NCI-H2227 (cell line): Measurements from ENCODE around the gene ZFAND6.
"Not testable (repeated sequence)": the region's sequence is repeated elsewhere in the genome, so short reads cannot be mapped to it uniquely, and the experiment has no call there.

ENCODE experiments used
- DNase-seq: peaks from one replicate; lab custom pipeline; 2025; ENCODE audit not compliant: unreplicated experiment; lab: John Stamatoyannopoulos, UW

ZFAND6 gene

DNA sequence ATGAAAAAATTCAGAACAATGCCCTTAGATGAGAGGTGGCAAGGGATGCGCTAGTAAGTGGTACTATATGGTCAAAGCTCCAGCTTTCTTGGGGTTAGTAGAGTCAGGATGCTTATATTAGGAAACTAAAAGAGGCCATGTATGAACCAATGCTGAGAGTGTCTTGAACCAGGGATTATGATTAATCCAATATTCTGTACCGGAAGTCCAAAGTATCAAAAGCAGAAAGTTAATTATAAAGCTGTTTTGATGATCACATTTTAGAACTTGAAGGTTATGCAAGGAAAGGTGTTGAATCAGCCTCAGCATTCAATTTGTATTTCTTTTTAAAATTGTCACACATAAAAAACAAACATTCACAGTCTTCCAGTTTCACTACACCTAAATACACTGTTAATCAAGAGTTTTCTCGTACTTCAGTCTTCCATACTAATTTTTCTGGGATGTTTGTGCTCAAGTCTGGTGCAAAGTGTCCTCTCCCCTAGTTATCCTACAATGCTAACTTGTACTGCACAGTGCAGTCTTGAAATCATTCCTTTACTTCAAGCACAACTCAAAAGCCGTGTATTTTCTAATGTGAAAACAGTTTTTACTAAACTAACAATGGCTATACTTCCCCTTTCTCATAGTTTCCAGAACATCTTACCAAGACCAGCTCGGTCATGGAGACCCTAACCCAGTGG lies 82.6 kb downstream of the ZFAND6 start:
- DNase-seq = no peak

- no peak for DNase-seq
Observed at GRCh38 chr15:80142646-80143045, 83.2 kb downstream of the ZFAND6 start.

- DNase-seq = no peak
Observed at GRCh38 chr15:80151148-80151547, 91.7 kb downstream of the ZFAND6 start.

- DNase-seq = no peak
Observed at GRCh38 chr15:80151576-80151975, 92.1 kb downstream of the ZFAND6 start.

- DNase-seq = peak; percentile 77
Observed at GRCh38 chr15:80152180-80152895, 92.9 kb downstream of the ZFAND6 start.

GRCh38 chr15:80152896-80153876 lies 93.7 kb downstream of the ZFAND6 start, which contains the start of gene FAH:
Gene FAH, plus strand, starts transcription at chr15:80152999. Its CDS starts 56 bp downstream, at chr15:80153055.
- DNase-seq = peak; percentile 63

DNA sequence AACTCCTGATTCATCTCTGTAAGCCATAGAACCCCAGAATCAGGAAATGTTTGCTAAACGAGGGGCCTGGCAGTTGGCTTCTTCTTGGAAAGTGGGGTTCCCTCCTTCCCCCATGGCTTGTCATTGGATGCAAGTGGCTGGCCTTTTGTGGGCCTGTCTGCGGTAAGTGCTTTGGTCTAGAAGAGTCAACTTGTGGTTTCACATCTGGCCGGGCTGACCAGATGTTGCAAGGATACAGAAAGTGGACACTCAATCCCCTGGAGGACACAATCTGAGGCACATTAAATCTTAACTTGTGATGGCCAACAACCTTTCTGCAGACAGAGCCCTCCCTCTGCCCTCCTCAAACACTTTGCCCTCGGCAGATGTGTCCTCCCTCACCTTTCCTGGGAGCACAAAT lies 94.4 kb downstream of the ZFAND6 start:
- DNase-seq = no peak

DNA sequence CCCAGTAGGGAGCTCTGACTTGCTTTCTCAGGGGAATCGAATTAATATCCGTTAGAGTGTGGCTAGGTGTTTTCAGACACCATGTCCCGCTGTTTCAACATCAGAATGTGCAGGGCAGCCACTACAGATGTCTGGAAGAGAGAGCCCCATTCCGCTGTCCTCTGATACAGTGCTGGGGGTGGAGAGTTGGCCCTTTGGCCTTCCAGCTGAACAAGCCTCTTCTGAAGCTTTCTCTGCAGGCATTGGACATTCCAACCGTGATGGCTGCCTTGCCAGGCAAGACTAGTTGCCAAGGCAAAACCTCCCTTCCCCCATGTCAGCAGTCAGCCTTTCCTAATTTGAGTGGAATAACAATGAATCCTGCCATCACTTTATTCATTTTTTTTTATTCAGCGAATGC lies 94.9 kb downstream of the ZFAND6 start:
- DNase-seq = peak; percentile 21

DNA sequence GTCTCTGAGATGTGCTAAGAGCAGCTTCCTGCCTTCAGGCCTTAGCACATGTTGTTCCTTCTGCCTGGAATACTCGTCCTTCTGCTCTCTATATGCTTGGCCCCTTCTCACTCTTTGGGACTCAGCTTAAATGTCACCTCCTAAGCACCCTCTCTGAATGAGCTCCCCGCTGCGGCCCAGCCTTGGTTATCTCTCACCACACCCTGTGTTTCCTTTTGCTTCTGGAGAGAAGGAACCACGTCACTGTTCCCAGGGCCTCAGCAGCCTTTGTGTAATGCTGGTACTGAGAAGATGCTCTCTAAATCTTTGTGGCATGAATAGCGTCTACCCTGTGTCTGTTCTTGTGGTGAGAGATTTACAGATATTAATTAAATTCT lies 95.5 kb downstream of the ZFAND6 start:
- DNase-seq = no peak

- DNase-seq = not testable (repeated sequence)
Observed at GRCh38 chr15:80155378-80156175, 96.1 kb downstream of the ZFAND6 start.

DNA sequence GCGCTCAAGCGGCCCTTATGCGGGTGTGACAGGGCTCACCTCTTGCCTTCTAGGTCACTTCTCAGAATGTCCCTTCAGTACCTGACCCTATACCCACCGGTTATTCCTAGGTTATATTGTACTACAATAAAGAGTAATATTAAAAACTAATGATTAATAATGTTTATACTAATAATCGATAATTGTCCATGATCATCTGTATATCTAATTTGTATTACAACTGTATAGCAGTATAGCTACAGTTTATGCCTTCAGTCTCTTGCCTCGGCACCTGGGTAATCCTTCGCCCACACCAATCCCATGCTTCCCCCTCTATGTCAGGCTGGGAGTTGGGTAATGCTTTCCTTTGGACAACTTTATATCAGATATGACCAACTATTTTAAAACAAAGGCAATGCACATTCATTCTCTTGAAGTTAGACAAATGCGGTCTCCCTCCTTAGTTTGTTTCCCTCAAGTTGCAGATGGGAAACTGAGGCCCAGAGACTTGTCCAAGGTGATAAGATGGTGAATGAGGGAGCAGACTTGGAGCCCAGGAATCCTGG lies 96.8 kb downstream of the ZFAND6 start:
- no peak for DNase-seq

- DNase-seq = no peak
Observed at GRCh38 chr15:80157215-80157614, 97.7 kb downstream of the ZFAND6 start.

GRCh38 chr15:80159301-80159700 lies 99.8 kb downstream of the ZFAND6 start:
- DNase-seq = no peak

GRCh38 chr15:80159811-80160569 lies 100.5 kb downstream of the ZFAND6 start:
- DNase-seq = no peak

DNA sequence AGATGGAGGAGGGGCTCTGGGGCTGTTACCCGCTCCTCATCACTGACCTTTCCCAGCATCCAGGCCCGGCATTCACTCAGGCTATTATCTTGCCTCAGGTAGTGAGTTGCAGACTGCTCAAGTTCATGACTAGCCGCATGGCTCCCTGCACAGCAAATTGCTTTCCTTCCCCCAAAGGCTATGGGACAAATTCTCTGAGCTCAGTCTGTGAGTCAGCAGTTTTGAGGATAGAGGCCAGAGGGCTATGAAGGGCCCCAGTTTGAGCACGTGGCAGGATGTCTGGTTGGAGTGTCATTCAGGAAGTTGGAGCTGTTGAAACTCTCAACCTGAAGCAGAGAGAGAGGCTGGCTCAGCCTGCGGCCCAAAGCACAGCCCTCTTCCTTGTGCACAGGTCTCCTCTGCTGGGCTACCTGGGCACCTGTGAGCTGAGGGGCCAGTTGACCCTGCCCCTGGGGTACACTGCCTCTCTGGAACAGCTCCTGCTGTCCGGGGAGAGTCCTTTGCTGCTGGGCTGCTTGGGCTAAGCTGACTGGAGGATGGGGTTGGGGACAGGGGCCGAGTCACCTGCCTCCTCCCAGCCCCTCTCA lies 101.2 kb downstream of the ZFAND6 start:
- DNase-seq = no peak

GRCh38 chr15:80161468-80162016 lies 102.1 kb downstream of the ZFAND6 start:
- no peak for DNase-seq

DNA sequence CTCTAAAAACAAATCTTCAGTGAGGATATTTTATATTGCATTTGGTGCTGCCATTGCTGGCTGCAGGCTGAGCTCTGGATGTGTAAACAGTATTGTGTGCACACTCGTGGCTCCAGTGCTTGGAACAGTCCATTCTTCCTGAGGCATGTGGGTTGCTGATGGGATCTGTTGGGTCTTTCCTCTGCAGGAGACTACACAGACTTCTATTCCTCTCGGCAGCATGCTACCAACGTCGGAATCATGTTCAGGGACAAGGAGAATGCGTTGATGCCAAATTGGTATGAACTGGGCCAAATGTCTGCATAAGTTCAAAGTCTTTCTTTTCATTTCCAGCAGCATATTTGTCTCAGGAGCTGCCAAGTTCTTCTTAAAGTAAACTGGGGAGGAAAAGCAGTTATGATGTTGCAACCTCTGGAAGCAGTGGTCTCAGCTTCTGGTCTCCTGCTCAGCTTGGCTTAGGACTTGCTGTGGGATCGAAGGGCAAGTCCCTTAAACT lies 102.6 kb downstream of the ZFAND6 start:
- DNase-seq = no peak

GRCh38 chr15:80163217-80163616 lies 103.7 kb downstream of the ZFAND6 start:
- no peak for DNase-seq

DNA sequence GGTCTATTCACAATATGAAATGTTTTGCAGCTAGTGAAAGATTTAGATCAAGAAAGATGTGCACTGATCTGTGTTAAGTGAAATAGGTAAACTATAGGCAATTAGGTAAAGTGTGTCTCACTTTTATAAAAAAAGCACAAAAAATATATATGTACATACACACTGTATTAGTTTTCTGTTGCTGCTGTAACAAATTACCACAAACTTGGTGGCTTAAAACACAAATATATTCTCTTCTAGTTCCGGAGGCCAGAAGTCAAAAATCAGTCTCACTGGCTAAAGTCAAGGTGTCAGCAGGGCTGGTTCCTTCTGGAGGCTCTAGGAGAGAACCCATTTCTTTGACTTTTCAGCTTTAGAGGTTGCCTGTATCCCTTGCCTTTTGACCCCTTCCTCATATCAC lies 104.4 kb downstream of the ZFAND6 start:
- DNase-seq = no peak
